NCI-H187 treated with DMSO at 0.1 percent for 48 hours (cell line): Measurements from ENCODE around the gene SNRNP27.
"Not testable (repeated sequence)": the region's sequence is repeated elsewhere in the genome, so short reads cannot be mapped to it uniquely, and the experiment has no call there.

Experiments used
- DNase-seq: peaks from one replicate; lab custom pipeline; 2025; lab: John Stamatoyannopoulos, UW

Gene SNRNP27

DNA sequence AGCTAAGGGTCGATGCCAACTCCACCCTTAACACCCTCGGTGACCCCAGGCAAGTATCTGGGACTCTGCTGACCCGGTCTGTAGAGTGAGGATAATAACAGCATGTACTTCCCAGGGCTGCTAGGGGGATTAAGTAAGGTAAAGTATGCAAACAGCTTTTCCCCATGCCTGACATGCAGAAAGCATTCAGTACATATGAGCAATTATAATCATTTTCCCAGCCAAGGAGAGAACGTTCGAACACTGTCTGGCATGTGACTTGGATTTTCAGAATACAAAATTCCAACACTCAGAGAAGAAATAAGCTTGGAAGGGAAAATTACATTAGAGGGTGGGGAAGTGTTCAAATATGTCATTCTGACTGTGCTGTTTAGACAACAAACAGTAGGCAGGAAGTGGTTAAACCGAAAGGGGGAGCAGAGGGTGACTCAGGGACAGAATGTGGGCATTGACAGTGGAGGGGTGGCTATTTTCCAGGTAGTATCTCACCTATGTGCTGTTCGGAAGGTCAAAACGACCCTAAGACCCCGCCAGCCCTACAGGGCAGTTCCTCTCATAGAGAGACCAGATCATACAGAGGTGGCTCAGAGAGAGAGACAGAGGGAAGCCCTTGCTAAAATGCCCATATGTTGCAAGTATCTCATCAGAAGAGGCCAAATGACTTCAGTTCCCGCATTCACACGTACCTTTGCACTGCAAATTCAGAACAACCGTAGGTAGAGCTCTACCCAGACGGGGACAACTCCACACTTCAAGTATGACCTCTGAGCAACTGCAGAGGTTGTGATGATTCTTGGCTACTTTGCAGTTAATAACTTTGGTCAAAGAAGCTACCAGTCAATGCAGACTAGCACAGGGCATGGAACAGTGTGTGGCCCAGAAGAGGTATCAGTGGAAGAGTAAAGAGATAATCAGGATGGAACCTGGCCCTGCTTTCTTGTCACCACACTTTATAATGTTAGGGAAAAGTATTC lies 52.9 kb downstream of the SNRNP27 start:
- DNase-seq = no peak

DNA sequence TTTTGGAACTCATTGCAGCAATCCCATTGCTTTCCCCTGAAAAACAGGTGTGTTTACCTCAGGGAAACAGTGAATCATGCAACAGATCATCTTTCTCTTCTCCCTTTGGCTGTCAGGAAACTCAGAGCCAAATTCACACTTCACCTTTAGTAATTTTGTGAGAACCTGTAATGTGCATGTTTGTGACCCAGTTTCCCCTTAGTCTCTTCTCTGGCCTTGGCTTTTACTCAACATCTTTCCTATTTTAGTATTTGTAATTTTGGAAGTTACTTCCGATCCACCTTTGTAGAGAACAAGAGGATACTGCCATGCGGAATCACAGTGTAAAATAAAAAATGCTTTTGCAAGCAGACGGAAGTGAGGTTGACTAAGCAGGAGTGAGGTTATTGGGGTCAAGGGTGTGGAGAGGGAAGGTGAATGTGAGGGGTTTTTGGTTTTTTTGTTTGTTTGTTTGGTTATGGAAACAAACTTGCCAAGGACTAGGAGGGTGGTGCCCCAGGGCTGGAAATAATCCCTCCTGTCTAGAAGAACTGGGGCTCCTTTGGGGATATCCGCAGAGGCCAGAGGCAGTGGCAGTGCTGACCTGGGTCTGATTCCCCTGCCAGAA lies 53.7 kb downstream of the SNRNP27 start:
- DNase-seq = no peak

DNA sequence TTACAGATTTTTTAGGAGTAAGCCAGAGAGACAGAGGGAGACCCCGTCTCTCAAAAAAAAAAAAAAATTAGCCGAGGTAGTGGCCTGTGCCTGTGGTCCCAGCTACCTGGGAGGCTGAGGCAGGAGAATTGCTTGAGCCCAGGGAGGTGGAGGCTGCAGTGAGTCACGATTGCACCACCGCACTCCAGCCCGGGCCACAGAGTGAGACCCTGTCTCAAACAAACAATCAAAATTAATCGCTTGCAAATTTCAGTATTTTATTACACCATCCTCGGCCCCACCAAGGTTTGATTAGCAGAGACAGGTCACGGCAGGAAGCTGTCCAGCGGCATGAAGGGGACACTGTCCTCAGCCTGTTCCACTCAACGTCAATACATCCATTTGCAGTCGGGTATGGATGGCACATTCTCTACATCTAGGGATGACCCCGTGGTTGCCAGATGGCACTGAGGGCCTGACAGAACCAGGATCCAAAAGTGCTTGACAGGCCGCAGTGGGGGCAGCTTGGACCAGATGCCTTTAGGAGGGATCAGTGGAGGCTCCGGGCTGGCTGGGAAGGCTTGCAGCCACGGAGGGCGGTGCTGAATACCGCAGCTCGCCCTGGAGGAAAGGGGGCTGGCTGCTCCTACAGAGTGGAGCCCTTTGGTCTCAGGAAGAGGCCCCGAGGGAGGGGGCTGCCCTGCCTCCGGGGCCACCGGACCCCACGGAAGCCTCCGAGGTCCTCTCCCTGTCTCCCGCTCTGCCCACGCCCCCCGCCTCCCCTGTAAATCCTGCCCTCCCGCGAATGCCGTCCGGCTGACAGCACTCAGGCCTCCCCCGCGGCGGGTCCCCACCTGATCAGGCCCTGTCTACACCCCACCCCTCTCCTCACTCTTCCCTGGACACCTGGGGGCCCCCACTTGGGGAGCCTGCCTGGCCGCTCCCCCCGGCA lies 54.5 kb downstream of the SNRNP27 start:
- DNase-seq = no peak

DNA sequence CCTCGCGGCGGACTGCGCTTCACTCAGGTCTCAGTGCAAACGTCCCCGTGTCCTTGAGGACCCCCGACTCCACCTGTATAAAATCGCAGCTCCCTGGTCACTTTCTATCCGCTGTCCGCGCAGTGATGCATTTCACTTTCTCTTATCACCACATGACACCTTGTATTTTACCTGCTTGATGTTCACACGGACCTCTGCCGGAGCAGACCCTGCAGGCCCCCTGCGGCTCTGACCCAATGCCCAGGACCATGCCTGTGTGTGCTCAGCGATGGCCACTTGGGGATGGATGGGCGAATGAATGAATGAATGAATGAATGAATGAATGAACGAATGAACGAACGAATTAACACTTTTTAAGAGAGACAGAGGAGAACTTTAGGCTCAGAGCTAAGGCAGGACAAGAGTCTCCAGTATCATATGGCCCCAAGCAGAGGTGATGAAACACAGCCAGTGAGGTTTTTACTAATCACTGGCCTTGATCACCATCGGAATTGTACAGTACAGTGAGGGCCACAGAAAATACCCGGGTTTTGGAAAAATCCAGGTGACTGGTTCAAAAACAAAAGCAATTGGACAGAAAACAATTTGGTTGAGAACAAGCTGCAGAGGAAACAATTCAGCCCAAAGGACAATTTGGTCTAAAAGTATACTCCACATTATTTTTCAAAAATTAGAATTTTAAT lies 55.3 kb downstream of the SNRNP27 start:
- no peak for DNase-seq

DNA sequence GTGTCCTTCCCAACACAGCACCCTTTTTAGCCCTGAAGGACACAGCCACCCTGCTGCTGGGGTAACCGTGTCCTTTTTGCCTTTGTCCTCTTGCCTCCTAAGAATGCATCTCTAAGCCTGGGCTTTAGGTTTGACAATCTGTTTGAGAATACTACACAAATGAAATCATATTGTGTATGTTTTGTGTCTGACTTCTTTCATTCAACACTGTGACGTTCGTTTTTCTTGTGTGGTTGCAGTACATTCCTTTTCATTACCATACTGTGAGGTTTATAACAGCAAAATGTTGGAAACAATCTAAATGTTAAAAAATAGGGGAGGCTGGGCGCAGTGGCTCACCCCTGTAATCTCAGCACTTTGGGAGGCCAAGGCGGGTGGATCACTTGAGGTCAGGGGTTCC lies 56.5 kb downstream of the SNRNP27 start:
- no peak for DNase-seq

DNA sequence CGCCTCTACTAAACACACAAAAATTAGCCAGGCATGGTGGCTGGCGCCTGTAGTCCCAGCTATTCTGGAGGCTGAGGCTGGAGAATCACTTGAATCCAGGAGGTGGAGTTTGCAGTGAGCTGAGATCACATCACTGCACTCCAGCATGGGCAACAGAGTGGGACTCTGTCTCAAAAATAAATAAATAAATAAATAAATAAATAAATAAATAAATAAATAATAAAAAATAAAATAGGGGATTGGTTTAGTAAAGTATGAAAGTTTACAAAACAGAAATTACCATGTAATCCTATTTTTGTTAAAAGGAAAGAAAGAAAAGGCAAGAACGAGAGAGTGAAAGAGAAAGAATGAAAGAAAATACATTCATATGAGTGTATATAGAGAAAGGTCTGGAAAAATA lies 56.9 kb downstream of the SNRNP27 start:
- DNase-seq = not testable (repeated sequence)

DNA sequence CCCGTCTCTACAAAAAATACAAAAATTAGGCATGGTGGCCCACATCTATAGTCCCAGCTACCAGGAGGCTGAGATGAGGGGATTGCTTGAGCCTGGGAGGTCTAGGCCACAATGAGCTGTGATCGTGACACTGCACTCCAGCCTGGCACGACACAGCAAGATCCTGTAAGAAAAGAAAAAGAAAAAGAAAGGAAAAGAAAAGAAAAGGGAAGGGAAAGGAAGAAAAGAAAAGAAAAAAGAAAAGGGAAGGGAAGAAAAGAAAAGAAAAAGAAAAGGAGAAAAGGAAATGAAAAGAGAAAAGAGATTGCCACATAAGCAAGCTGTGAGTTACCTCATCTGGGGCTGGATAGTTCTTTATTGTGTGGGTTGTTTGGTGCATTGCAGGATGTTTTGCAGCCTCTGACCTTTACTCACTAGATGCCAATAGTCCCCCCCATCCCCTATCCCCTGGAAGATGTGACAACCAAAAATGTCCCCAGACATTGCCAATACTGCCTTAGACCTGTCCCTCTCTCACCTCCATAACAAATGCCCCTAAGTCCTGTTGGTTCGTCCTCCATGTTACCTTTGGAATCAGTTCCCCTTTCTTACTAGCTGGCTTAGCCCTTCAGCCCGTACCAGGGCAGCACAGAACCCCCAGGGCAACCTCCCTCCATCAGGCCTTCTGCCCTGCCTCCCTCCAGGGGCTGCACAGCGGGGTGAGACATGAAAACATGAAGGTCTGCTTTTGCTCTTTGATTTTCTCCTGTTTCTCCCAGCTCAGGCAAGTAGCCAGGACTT lies 58.8 kb downstream of the SNRNP27 start:
- DNase-seq = no peak

DNA sequence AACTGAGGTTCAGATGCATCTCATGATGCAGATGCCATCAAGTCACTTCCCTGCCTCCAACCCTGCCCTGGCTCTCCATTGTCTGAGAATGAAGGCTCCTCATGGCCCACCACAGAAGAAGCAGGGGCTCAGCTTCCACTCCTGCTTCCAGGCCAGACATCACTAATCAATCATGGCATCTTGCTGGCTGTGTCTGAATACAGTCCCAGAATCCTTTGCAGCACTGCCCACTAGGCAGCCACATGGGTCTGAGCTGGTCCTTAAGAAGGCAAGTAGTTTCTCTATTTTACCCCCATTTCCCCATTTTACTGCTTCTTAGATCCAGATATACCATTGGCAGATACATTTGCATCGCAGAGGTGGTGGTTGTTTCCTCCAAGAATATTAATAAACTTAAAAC lies 60.3 kb downstream of the SNRNP27 start:
- DNase-seq = no peak
